ENCODE data around the gene YBX3.

- TF ChIP-seq, protein P1, sequence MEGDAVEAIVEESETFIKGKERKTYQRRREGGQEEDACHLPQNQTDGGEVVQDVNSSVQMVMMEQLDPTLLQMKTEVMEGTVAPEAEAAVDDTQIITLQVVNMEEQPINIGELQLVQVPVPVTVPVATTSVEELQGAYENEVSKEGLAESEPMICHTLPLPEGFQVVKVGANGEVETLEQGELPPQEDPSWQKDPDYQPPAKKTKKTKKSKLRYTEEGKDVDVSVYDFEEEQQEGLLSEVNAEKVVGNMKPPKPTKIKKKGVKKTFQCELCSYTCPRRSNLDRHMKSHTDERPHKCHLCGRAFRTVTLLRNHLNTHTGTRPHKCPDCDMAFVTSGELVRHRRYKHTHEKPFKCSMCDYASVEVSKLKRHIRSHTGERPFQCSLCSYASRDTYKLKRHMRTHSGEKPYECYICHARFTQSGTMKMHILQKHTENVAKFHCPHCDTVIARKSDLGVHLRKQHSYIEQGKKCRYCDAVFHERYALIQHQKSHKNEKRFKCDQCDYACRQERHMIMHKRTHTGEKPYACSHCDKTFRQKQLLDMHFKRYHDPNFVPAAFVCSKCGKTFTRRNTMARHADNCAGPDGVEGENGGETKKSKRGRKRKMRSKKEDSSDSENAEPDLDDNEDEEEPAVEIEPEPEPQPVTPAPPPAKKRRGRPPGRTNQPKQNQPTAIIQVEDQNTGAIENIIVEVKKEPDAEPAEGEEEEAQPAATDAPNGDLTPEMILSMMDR (IDR thresholded peaks at IDR 0.05), result no peak
- no peak for TF ChIP-seq EP300 (IDR thresholded peaks at IDR 0.05)
These were observed 70.9 kb downstream of the YBX3 start for GRCh38 chr12:10652192-10652591.
